ENCODE data around the gene UBL7. TPM values are rescaled to one million over a fixed set of nuclear protein-coding genes. Genes with fewer than 3 reads are reported as not detected.

Gene UBL7
- total and polyA plus RNA-seq, 5 donors from 2014 or later: 30.9 to 177 (median 143) TPM

- Histone ChIP-seq H3K27me3 (ENCODE audit: control insufficient read depth, insufficient read depth, low read length) (no peaks in the 10 kb centered on the region), H3K27ac (ENCODE audit: insufficient read depth, low read length, poor library complexity, severe bottlenecking) (peak within 1 kb of the TSS; percentile 41), H3K4me1 (ENCODE audit: control insufficient read depth, insufficient read depth, low read length, poor library complexity, severe bottlenecking) (peaks cover 25% of the 10 kb centered on the region), H3K4me3 (ENCODE audit: low read depth, low read length) (peak within 1 kb of the TSS; percentile 53), H3K36me3 (ENCODE audit: control insufficient read depth, insufficient read depth, low read length) (no peaks in the 10 kb centered on the region), H3K9me3 (ENCODE audit: control insufficient read depth in 2 of 2, low read length in 2 of 2) (no peaks in the 10 kb centered on the region)
- Mint-ChIP-seq H3K27me3 (peaks cover 5% of the 10 kb centered on the region), H3K4me1 (peaks cover 0 to 41% (median 20%) of the 10 kb centered on the region in 4 donors), H3K9me3 (no peaks in the 10 kb centered on the region), H3K27ac (peak within 1 kb of the TSS; percentile 52 to 89 (median 75)), H3K4me3 (peak within 1 kb of the TSS; percentile 77 to 92 (median 83)), H3K36me3 (no peaks in the 10 kb centered on the region)
- peak; percentile 63 to 89 (median 65) for DNase-seq
- peak; percentile 79 for ATAC-seq (ENCODE audit: low read depth in 2 of 2)
These were observed 27.2 kb downstream of the UBL7 start, which contains the start of gene SEMA7A for GRCh38 chr15:74433592-74434262. SEMA7A (minus strand) TSS chr15:74433958; CDS start chr15:74433918, 40 bp downstream.

GRCh38 chr15:74432968-74433591 is 27.9 kb downstream of the UBL7 start:
- no peak overlapping the region for H3K27ac ChIP-seq (ENCODE audit: insufficient read depth, low read length, poor library complexity, severe bottlenecking)
- Mint-ChIP-seq H3K4me1 (peaks cover 0 to 38% (median 16%) of the 10 kb centered on the region in 4 donors), H3K36me3 (no peaks in the 10 kb centered on the region), H3K9me3 (no peaks in the 10 kb centered on the region), H3K4me3 (peak overlapping the region; percentile 69 to 90 (median 79)), H3K27ac (no peak overlapping the region), H3K27me3 (peaks cover 5% of the 10 kb centered on the region)
- H3K36me3 ChIP-seq (ENCODE audit: control insufficient read depth, insufficient read depth, low read length): no peaks in the 10 kb centered on the region
- ATAC-seq (ENCODE audit: low read depth in 2 of 2) (no peak), DNase-seq (peak in 1 of 3 donors; percentile 16)
- no peak overlapping the region for H3K4me3 ChIP-seq (ENCODE audit: low read depth, low read length)
- H3K4me1 ChIP-seq (ENCODE audit: control insufficient read depth, insufficient read depth, low read length, poor library complexity, severe bottlenecking): peaks cover 25% of the 10 kb centered on the region
- H3K9me3 ChIP-seq (ENCODE audit: control insufficient read depth in 2 of 2, low read length in 2 of 2): no peaks in the 10 kb centered on the region
- no peaks in the 10 kb centered on the region for H3K27me3 ChIP-seq (ENCODE audit: control insufficient read depth, insufficient read depth, low read length)

- Mint-ChIP-seq H3K27ac (peak overlapping the region in 2 of 3 donors; percentile 18 to 82), H3K27me3 (peaks cover 5% of the 10 kb centered on the region)
- no peak for DNase-seq
These were observed 28.5 kb downstream of the UBL7 start for GRCh38 chr15:74432271-74432967.

GRCh38 chr15:74431645-74432044 is 29.3 kb downstream of the UBL7 start:
- no peak for ATAC-seq (ENCODE audit: low read depth in 2 of 2)
- Histone ChIP-seq H3K4me1 (ENCODE audit: control insufficient read depth, insufficient read depth, low read length, poor library complexity, severe bottlenecking) (peaks cover 25% of the 10 kb centered on the region), H3K27me3 (ENCODE audit: control insufficient read depth, insufficient read depth, low read length) (no peaks in the 10 kb centered on the region), H3K9me3 (ENCODE audit: control insufficient read depth in 2 of 2, low read length in 2 of 2) (no peaks in the 10 kb centered on the region), H3K27ac (ENCODE audit: insufficient read depth, low read length, poor library complexity, severe bottlenecking) (no peak overlapping the region), H3K36me3 (ENCODE audit: control insufficient read depth, insufficient read depth, low read length) (no peaks in the 10 kb centered on the region), H3K4me3 (ENCODE audit: low read depth, low read length) (no peak overlapping the region)
- Mint-ChIP-seq H3K4me3 (peak overlapping the region in 3 of 4 donors; percentile 69 to 77 (median 74)), H3K27ac (peak overlapping the region in 2 of 3 donors; percentile 78 to 82), H3K27me3 (peaks cover 5% of the 10 kb centered on the region), H3K9me3 (no peaks in the 10 kb centered on the region), H3K36me3 (no peaks in the 10 kb centered on the region), H3K4me1 (peaks cover 0 to 38% (median 16%) of the 10 kb centered on the region in 4 donors)
- peak in 1 of 3 donors; percentile 10 for DNase-seq

More at GRCh38 chr15:74432271-74432967, 28.5 kb downstream of the UBL7 start:
- Histone ChIP-seq H3K27me3 (ENCODE audit: control insufficient read depth, insufficient read depth, low read length) (no peaks in the 10 kb centered on the region), H3K36me3 (ENCODE audit: control insufficient read depth, insufficient read depth, low read length) (no peaks in the 10 kb centered on the region), H3K9me3 (ENCODE audit: control insufficient read depth in 2 of 2, low read length in 2 of 2) (no peaks in the 10 kb centered on the region), H3K4me1 (ENCODE audit: control insufficient read depth, insufficient read depth, low read length, poor library complexity, severe bottlenecking) (peaks cover 25% of the 10 kb centered on the region), H3K4me3 (ENCODE audit: low read depth, low read length) (peak overlapping the region; percentile 32), H3K27ac (ENCODE audit: insufficient read depth, low read length, poor library complexity, severe bottlenecking) (no peak overlapping the region)
- Mint-ChIP-seq H3K9me3 (no peaks in the 10 kb centered on the region), H3K36me3 (no peaks in the 10 kb centered on the region), H3K4me1 (peaks cover 0 to 38% (median 16%) of the 10 kb centered on the region in 4 donors), H3K4me3 (peak overlapping the region; percentile 69 to 90 (median 79))
- no peak for ATAC-seq (ENCODE audit: low read depth in 2 of 2)

- Histone ChIP-seq H3K4me3 (ENCODE audit: low read depth, low read length) (no peak overlapping the region), H3K9me3 (ENCODE audit: control insufficient read depth in 2 of 2, low read length in 2 of 2) (no peaks in the 10 kb centered on the region), H3K36me3 (ENCODE audit: control insufficient read depth, insufficient read depth, low read length) (no peaks in the 10 kb centered on the region), H3K4me1 (ENCODE audit: control insufficient read depth, insufficient read depth, low read length, poor library complexity, severe bottlenecking) (peaks cover 25% of the 10 kb centered on the region), H3K27ac (ENCODE audit: insufficient read depth, low read length, poor library complexity, severe bottlenecking) (no peak overlapping the region), H3K27me3 (ENCODE audit: control insufficient read depth, insufficient read depth, low read length) (no peaks in the 10 kb centered on the region)
- Mint-ChIP-seq H3K9me3 (no peaks in the 10 kb centered on the region), H3K4me1 (peaks cover 0 to 44% (median 16%) of the 10 kb centered on the region in 4 donors), H3K36me3 (no peaks in the 10 kb centered on the region), H3K27me3 (peaks cover 5% of the 10 kb centered on the region), H3K4me3 (peak overlapping the region in 3 of 4 donors; percentile 53 to 77 (median 74)), H3K27ac (peak overlapping the region; percentile 48 to 82 (median 78))
- ATAC-seq (ENCODE audit: low read depth in 2 of 2) (no peak), DNase-seq (no peak)
These were observed 29.8 kb downstream of the UBL7 start for GRCh38 chr15:74431116-74431515.

- no peak overlapping the region for H3K4me3 ChIP-seq (ENCODE audit: low read depth, low read length)
- no peak overlapping the region for H3K27ac ChIP-seq (ENCODE audit: insufficient read depth, low read length, poor library complexity, severe bottlenecking)
- Mint-ChIP-seq H3K4me1 (peaks cover 0 to 47% (median 17%) of the 10 kb centered on the region in 4 donors), H3K27me3 (peaks cover 5% of the 10 kb centered on the region), H3K27ac (no peak overlapping the region), H3K4me3 (peak overlapping the region in 1 of 4 donors; percentile 77), H3K9me3 (no peaks in the 10 kb centered on the region), H3K36me3 (no peaks in the 10 kb centered on the region)
- H3K4me1 ChIP-seq (ENCODE audit: control insufficient read depth, insufficient read depth, low read length, poor library complexity, severe bottlenecking): peaks cover 25% of the 10 kb centered on the region
- no peaks in the 10 kb centered on the region for H3K36me3 ChIP-seq (ENCODE audit: control insufficient read depth, insufficient read depth, low read length)
- no peaks in the 10 kb centered on the region for H3K27me3 ChIP-seq (ENCODE audit: control insufficient read depth, insufficient read depth, low read length)
- ATAC-seq (ENCODE audit: low read depth in 2 of 2): no peak
- H3K9me3 ChIP-seq (ENCODE audit: control insufficient read depth in 2 of 2, low read length in 2 of 2): no peaks in the 10 kb centered on the region
- DNase-seq: no peak
These were observed 30.4 kb downstream of the UBL7 start for GRCh38 chr15:74430510-74430951.

GRCh38 chr15:74429781-74430400 is 31.1 kb downstream of the UBL7 start:
- Mint-ChIP-seq H3K27ac (peak overlapping the region in 1 of 3 donors; percentile 42), H3K4me1 (peaks cover 0 to 46% (median 18%) of the 10 kb centered on the region in 4 donors), H3K4me3 (peak overlapping the region in 1 of 4 donors; percentile 15), H3K27me3 (peaks cover 5% of the 10 kb centered on the region), H3K9me3 (no peaks in the 10 kb centered on the region), H3K36me3 (no peaks in the 10 kb centered on the region)
- ATAC-seq (ENCODE audit: low read depth in 2 of 2) (no peak), DNase-seq (no peak)
- no peak overlapping the region for H3K27ac ChIP-seq (ENCODE audit: insufficient read depth, low read length, poor library complexity, severe bottlenecking)
- no peaks in the 10 kb centered on the region for H3K9me3 ChIP-seq (ENCODE audit: control insufficient read depth in 2 of 2, low read length in 2 of 2)
- H3K4me3 ChIP-seq (ENCODE audit: low read depth, low read length): no peak overlapping the region
- H3K27me3 ChIP-seq (ENCODE audit: control insufficient read depth, insufficient read depth, low read length): no peaks in the 10 kb centered on the region
- H3K4me1 ChIP-seq (ENCODE audit: control insufficient read depth, insufficient read depth, low read length, poor library complexity, severe bottlenecking): peaks cover 25% of the 10 kb centered on the region
- no peaks in the 10 kb centered on the region for H3K36me3 ChIP-seq (ENCODE audit: control insufficient read depth, insufficient read depth, low read length)

Data from CD4-positive, CD25-positive, alpha-beta regulatory T cell (primary cell).